Sciatic nerve (tissue), 2 donors: ENCODE measurements around the gene RAD51B. TPM values are rescaled to one million over a fixed set of nuclear protein-coding genes. Genes with fewer than 3 reads are reported as not detected.
"Not testable (repeated sequence)": the region's sequence is repeated elsewhere in the genome, so short reads cannot be mapped to it uniquely, and the experiment has no call there.

ENCODE experiments used
- ATAC-seq: fragments of 200-7000 bp; cut with Tn5 transposase; one replicate; pipeline ENCODE4 v1.9.1; 2020; ENCODE audit warnings: mild to moderate bottlenecking, moderate library complexity
- DNase-seq: peaks from one replicate; pipeline ENCODE4 v3.0.0-alpha.2; 2020; ENCODE audit warnings: low spot score
- intact Hi-C: fragments of 100-400 bp; cut with DNase I; formaldehyde crosslinking; loops from one replicate; pipeline ENCODE4 v1.14.2; 2022
- total RNA-seq: library from RNA; stranded (reverse); fragmentation: NEBNext Ultra II Directional; extraction: Animal tissue kit (Norgen Biotek cat#: 25700); gene quantifications from one replicate; pipeline ENCODE4 v1.2.1, GENCODE V29; 2021
- donor health status: DM: no; HTN: no; CAD: no.
- donor health status: DM: no; HTN: no; CAD: no.

Gene RAD51B
- total RNA-seq, 1 donor from 2014 or later, result 30.4 TPM

- ATAC-seq, DNase-seq, intact Hi-C loops: not testable (repeated sequence)
Observed at GRCh38 chr14:67967970-67968369, 148.4 kb downstream of the RAD51B start.

DNA sequence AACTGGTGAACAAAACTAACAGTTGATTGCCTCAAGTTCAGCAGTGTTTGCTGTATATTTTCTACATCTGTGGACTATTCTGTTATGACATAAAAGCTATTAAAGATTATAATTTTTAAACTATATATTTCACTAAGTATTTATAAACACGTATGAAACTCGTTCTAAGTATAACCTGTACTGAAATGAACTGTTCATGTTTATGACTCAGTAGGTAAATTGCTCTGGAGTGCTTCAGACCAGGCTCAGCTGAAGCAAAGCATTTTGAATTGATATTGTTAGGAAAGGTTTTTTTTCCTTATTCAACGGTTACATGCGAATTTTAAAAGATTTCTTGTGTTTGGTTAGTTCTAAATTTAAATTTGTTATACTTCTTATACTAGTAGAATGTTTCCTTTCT lies 151.3 kb downstream of the RAD51B start:
- intact Hi-C loops, result no loop called here
- no peak for ATAC-seq
- no peak for DNase-seq

DNA sequence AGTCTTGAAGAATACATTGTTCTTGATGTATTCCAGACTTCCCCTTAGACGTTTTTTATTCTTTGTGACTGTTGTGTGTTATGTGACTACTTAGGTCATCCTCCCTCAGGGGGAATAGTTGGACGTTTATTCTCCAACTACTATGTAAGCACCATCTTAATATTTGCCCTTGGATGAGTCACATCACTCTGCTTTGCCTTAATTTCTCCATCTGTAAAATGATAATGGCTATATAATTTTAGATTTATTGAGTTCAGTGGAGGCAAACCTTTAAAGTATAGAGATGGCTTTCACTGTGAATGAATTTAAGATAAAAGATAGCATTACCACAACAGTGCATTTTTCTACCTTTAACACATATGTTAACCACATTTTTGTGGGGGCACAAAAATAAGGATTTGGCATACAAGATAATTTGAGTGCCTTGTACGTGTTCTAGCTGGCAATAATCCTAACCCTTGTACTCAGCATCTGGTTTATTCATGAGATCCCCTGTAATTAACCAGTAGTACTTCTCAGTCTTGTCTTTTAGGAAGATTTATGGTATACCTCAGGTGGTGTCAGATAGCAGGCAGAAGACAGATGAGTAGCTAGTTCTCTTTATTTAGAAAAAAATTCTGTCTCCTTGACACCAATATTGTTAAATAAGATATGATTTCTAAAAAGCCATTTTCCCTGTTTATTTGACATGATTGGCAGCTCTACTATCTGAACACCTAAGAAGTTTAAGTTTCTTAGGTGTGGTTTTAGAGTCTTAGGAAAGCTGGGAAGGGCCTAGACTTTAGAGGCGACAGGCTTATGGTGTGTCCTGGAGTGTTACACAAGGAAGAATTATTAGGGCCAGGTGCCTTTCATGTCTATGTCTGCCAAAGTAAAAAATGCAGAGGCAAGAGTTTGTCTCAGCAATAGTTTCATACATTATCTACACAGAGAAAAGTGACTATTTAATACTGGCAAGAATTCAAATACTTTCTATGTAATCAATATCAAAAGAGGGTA lies 152.3 kb downstream of the RAD51B start:
- ATAC-seq, result no peak
- DNase-seq, result no peak
- intact Hi-C loops, result no loop called here

GRCh38 chr14:67973436-67973835 lies 153.9 kb downstream of the RAD51B start:
- ATAC-seq, result no peak
- intact Hi-C loops, result no loop called here

DNA sequence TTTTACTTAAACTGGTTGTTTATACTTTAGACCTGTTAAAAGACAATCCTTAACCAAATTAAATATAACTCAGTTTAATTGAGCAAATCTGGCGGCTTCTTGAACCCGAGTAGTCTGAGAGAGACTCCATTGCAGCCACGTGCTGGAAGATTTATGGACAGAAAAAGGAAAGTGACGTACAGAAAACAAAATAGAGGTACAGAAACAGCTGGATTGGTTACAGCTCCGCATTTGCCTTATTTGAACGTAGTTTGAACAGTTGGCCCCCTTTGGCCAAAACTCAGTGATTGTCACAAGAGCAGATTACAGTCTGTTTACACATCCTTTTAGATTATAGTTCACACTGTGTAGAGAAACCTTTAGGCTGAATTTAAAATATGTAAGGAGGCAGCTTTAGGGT lies 155.9 kb downstream of the RAD51B start:
- no peak for ATAC-seq
- DNase-seq, result no peak
- intact Hi-C loops, result no loop called here

More at GRCh38 chr14:67973436-67973835, 153.9 kb downstream of the RAD51B start:
- no peak for DNase-seq

- ATAC-seq (no peak), DNase-seq (no peak)
- intact Hi-C loops, result no loop called here
Observed at GRCh38 chr14:67977434-67978034, 158.0 kb downstream of the RAD51B start.

- DNase-seq (no peak), ATAC-seq (no peak)
- intact Hi-C loops, result no loop called here
Observed at GRCh38 chr14:67978749-67979148, 159.2 kb downstream of the RAD51B start.

DNA sequence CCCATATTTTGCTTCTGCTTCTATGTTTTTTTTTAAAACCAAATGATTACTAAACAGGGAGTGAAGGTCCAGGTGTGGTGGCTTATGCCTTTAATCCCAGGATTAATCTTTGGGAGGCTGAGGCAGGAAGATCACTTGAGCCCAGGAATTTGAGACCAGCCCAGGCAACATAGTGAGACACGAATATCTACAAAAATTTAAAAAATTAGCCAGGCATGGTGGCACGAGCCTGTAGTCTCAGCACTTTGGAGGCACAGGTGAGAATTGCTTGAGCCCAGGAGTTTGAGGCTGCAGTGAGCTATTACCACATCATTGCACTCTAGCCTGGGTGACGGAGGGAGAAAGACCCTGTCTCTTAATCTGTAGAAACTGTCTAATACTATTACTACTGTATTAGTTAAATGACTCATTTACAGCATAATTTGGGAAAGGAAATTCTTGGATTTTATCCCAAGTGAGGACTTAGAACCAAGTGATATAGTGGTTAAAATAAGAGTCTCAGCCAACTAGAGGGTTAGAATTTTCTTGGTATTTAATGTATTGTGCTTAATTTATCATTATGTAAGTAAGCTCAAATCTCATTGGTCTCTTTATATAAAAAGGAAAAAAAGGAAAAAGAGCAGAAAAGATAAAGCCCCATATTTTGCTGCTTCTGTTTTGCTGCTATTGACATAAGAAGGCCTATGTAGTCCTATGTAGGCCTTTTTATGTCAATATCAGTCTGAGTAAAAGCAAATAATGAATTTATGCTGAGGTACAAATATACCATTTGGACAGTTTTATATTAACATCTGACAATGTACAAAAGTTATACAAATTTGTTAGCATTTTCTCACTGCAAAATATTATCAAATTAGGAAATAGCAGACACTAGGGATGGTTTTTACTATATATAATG lies 163.4 kb downstream of the RAD51B start:
- ATAC-seq (no peak), DNase-seq (no peak)
- intact Hi-C loops, result no loop called here

- intact Hi-C loops, result no loop called here
- no peak for DNase-seq
- ATAC-seq, result no peak
Observed at GRCh38 chr14:67984274-67984673, 164.7 kb downstream of the RAD51B start.

DNA sequence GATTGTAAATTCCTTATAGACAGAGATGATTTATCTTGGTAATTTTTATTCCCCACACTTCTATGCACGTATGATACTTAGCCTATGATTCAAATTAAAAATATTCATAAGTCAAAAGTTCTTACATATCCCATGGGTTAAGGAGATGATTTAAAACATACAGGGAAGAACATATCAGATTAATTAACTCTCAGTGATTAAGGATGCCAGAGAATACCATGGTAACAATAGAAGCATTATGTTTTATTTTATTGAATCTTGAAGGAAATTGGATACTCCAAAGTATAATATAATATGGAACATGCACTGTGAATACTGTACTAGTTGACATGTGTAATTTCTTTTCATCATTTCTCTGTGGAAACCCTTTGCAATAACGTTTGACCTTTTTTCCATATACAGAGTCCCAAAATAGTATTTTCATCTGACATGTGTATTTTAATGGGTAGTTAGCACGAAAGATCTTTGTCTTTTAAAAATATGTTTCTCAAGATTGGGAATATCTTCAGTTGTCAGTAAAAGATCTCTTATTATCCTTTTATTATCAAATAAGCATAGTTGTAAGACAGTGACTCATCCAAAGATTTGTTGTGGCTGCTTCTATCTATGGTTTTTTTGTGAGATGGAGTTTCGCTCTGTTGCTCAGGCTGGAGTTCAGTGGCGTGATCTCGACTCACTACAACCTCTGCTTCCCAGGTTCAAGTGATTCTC lies 166.7 kb downstream of the RAD51B start:
- ATAC-seq, result no peak
- intact Hi-C loops, result no loop called here
- DNase-seq, result no peak

DNA sequence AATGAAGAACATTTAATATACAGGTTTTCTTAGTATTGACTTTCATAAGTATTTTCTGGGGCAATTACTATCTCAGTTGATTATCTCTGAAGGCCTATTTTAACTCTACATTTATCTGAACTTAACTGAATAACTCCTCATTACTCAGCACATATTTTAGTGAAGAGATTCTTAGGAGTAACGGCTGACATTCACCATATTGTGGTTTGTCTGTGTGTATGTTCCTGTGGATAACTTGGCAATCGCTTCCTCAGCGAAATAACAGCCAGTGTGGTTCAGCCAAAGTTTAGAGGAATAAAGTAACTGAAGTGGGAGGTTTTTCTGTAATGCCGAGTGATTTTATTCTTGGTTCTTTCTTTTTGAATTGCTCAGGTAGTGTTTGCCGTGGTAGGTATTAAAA lies 168.0 kb downstream of the RAD51B start:
- DNase-seq (no peak), ATAC-seq (peak; percentile 85)
- intact Hi-C loops, result no loop called here

DNA sequence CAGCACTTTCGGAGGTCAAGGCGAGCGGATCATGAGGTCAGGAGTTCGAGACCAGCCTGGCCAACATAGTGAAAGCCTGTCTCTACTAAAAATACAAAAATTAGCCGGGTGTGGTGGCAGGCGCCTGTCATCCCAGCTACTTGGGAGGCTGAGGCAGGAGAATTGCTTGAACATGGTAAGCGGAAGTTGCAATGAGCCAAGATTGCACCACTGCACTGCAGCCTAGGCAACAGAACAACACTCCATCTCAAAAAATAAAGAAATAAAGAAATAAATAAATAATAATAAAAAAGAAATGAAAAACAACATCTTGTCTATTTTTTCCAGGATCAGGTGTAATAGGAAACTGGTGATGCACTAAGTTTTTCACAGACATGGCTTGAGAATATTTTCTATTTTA lies 168.6 kb downstream of the RAD51B start:
- DNase-seq, intact Hi-C loops, ATAC-seq: not testable (repeated sequence)

DNA sequence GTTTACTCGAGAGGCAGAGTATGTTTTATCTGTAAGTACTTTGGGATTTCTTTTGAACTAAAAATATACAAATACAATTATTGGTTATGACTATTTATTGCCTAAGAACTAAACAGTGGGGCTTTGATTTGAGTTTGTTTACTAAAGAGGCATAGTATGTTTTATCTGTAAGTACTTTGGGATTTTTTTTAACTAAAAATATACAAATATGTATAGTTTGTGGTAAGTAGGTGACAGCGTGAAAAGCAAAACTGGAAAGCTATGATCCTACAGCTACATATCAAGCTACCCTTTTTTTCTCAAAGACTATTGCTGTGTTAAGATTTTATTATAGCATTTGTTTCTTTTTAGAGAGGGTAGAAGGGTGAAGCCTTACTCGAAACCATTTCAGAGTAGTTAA lies 171.0 kb downstream of the RAD51B start:
- intact Hi-C loops, result no loop called here
- DNase-seq (no peak), ATAC-seq (no peak)

GRCh38 chr14:67994531-67994930 lies 175.0 kb downstream of the RAD51B start:
- ATAC-seq, result no peak
- intact Hi-C loops, result no loop called here
- DNase-seq, result no peak

GRCh38 chr14:67996235-67996634 lies 176.7 kb downstream of the RAD51B start:
- DNase-seq (no peak), ATAC-seq (no peak)
- intact Hi-C loops, result no loop called here

DNA sequence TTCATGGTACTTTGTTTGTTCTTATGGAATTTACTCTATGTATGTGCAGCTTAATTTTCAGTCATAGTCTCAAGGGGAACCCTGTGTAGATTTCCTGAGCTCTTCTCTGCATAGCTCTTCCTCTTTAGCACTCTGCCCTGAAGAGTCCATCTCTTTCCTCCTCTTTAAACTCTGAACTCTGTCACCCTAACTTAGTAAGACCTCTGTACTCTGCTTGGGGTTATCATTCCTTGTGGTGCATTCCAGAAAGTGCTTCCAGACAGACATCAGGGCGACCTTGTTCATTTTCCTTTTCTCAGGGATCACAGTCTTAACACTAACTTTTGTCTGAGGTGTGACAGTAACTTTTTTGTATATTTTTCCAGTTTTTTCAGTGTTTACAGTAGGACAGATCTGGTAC lies 179.3 kb downstream of the RAD51B start:
- no peak for ATAC-seq
- DNase-seq, result no peak
- intact Hi-C loops, result no loop called here

DNA sequence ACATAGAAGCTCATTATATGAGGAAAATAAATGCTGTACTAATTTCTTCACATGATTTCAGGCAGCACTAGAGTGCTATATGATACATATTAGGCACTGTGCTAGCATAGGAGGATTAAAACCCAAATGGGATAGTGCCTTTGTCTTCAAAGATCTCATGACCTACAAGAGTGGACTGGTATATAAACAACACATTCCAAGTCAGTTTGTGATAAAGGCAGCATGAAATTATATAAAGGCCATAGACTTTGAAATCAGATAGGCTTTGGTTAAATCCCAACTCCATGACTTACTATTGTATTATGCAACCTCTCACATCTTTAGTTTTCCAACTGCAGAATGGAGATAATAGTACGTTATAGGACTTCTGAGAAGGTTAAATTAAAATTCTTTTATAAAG lies 179.7 kb downstream of the RAD51B start:
- no peak for ATAC-seq
- intact Hi-C loops, result no loop called here

GRCh38 chr14:67999705-68000384 lies 180.3 kb downstream of the RAD51B start:
- DNase-seq (no peak), ATAC-seq (no peak)
- intact Hi-C loops, result no loop called here

More for the DNA sequence above, 179.7 kb downstream of the RAD51B start:
- no peak for DNase-seq
